OCI-LY1 (cell line): ENCODE data around the gene INO80E.

Experiments used
- EZH2 ChIP-seq: fragments of 200-600 bp; sonication (generic), shearing (Covaris generic); IDR thresholded peaks from 2 replicates; pipeline ENCODE4 v1.8.0; 2017; ENCODE audit warnings: borderline replicate concordance, mixed run types, mild to moderate bottlenecking, antibody characterized with exemption, low read length, moderate library complexity, mixed read lengths
- TF ChIP-seq, protein P1 (sequence below): fragments of 200-600 bp; sonication (generic), shearing (Covaris generic); IDR thresholded peaks from 2 replicates; pipeline ENCODE4 v1.5.1; 2017; ENCODE audit warnings: mild to moderate bottlenecking, antibody characterized with exemption, low read length, moderate library complexity, mixed read lengths

DNA sequence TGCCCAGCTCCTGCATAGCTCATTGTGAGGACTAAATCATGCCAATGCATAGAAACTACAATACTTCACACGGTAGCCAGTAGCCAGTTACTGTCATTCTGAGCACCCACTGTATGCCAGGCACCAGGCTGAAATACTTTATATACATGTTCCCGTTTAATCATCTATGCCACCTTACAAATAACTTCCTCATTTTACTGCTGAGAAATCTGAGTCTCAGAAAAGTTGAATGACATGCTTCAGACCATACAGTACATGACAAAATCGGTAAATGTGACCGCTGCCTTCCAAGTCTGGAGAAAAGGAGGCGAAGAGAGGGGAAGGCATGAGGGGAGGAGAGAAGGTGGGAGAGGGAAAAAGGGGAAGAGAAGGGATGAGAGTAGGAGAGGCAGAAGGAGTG is 44.2 kb downstream of the INO80E start:
- TF ChIP-seq, protein P1, sequence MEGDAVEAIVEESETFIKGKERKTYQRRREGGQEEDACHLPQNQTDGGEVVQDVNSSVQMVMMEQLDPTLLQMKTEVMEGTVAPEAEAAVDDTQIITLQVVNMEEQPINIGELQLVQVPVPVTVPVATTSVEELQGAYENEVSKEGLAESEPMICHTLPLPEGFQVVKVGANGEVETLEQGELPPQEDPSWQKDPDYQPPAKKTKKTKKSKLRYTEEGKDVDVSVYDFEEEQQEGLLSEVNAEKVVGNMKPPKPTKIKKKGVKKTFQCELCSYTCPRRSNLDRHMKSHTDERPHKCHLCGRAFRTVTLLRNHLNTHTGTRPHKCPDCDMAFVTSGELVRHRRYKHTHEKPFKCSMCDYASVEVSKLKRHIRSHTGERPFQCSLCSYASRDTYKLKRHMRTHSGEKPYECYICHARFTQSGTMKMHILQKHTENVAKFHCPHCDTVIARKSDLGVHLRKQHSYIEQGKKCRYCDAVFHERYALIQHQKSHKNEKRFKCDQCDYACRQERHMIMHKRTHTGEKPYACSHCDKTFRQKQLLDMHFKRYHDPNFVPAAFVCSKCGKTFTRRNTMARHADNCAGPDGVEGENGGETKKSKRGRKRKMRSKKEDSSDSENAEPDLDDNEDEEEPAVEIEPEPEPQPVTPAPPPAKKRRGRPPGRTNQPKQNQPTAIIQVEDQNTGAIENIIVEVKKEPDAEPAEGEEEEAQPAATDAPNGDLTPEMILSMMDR = no peak
- TF ChIP-seq EZH2 = no peak
